HG03565 (cell line): ENCODE measurements around the gene KLHL3.
"Not testable (repeated sequence)": the region's sequence is repeated elsewhere in the genome, so short reads cannot be mapped to it uniquely, and the experiment has no call there.

Source experiments
- ATAC-seq: cut with Tn5 transposase; IDR thresholded peaks from one replicate; pipeline ENCODE4 v1.9.1; 2021; ENCODE audit warnings: mild to moderate bottlenecking, moderate library complexity; ENCODE audit not compliant: unreplicated experiment

KLHL3 gene

DNA sequence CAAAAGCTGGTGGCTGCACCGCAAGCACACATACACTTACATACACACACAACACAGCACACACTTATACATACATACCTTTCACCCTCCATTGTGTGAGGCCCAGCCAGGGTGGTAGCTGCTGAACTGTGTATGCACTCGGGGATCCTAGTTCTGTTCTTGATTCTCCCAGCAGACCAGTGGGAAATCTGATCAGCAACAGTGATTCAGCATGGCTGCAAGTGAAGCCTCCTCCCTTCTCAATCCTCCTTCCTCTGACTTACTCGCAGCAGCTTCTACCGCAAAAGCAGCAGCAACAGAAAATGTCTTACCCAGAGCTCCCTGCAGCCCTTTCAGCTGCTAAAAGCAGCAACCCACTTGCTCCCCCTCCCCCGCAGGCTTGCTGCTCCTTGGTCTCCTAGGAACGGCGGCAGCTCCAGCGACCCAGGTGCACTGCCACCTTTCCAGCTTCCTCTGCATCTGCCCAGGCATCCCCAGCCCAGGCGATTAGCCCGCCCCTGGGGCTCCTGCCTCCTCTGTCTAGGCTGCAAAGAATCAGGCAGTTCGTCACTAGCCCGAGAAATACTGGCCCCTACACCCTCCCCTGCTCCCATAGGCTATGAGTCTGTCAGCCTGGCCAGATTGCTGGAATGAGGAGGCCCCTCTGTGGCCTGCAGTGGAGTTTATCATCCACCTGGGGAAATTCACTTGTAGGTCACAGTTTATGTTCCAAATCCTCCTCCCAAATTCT, at the start of gene KLHL3:
Gene KLHL3, minus strand, starts transcription at position 535 of the 730 bp plus-strand sequence. Its CDS starts 443 bp downstream, at position 92.
- ATAC-seq, result peak; percentile 39

DNA sequence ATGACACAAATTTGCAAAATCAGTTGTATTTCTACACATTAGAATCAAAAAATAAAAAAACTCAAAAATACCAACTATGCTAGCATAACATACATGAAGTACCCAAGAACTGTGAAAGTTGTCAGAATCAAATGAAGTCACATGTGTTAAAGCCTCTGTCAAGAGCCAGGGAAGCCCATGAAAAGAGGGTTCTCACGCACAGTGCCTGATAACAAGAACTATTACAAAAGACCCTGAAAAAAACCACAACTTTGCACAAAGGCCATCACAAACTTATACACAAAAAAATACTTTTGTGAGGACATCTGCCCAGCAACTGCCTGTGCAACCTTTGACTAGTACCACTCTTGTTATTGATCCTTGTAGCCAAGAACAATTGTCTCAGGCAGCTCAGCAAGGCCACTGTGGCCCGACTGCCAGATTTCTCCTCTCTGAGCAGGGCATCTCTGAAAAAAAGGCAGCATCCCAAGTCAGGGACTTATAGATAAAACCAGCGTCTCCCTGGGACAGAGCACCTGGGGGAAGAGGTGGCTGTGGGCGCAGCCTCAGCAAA, 47.2 kb upstream of the KLHL3 start:
- ATAC-seq, result no peak

DNA sequence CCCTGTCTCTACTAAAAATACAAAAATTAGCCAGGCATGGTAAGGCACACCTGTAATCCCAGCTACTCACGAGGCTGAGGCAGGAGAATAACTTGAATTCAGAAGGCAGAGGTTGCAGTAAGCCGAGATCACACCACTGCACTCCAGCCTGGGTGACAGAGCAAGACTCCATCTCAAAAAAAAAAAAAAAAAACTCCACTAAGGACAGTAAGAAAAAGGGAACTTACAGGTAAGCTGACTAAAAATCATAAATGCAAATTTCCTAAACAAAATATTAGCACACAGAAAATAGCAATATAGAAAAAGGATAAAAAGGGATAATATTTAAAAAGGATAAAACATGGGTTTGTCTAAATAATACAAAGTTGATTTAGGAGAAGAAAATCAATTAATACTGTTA, 46.2 kb upstream of the KLHL3 start:
- ATAC-seq, result no peak

GRCh38 chr5:137778772-137779564, 43.1 kb upstream of the KLHL3 start:
- no peak for ATAC-seq

DNA sequence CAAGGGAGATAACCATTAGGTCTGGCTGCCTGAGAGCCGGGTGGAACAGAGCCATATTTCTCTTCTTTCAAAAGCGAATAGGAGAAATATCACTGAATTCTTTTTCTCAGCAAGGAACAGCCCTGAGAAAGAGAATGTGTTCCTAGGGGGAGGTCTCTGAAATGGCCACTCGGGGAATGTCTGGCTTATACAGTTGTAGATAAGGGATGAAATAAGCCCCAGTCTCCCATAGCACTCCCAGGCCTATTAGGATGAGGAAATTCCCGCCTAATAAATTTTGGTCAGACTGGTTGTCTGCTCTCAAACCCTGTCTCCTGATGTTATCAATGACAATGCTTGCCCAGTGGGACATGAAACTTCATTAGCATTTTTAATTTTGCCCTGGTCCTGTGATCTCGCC, 32.0 kb upstream of the KLHL3 start:
- ATAC-seq, result not testable (repeated sequence)

DNA sequence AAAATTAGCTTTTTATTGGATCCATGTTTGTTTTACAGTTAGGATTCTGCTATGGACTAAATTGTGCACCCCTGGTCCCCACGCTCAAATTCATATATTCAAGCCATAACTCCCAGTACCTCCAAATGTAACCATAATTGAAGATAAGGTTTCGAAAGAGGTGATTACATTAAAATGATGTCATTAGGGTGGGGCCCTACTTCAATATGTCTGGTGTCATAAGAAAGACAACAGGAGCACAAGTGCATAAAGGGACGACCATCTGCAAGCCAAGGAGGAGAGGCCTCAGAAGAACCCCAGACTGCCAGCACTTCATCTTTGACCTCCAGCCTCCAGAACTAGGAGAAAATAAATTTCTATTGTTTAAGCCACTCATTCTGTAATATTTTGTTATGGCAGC, 25.7 kb upstream of the KLHL3 start:
- no peak for ATAC-seq

DNA sequence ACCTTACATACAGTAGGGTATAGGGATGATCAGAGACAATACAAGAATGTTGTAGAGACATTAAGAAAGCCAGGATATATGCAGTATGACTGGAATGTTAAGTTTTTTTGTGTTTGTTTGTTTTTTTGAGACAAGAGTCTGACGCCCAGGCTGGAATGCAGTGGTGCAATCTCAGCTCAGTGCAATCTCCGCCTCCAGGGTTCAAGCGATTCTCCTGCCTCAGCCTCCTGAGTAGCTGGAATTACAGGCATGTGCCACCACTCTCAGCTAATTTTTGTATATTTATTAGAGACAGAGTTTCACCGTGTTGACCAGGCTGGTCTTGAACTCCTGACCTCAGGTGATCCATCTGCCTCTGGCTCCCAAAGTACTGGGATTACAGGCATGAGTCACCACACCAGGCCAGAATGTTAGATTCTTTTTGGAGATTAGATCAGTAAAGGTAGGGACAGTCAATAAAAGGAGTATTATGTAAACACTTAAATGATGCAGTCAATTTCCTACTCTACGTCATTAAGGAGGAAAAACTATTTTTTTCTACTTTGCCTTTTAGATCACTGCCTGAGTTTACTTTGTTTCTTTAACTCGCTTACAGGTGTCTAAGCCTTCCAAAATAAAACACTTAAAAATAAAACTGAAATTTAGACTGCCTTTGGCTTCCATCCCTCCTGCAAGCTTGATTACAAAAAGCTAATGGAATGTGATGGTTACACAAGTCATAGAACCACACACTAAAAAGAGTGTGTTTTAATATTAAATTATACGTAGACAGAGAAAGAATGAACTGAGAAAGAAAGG, 25.0 kb upstream of the KLHL3 start:
- ATAC-seq, result no peak

- ATAC-seq, result no peak
Measured at GRCh38 chr5:137760294-137760693, 24.4 kb upstream of the KLHL3 start.

DNA sequence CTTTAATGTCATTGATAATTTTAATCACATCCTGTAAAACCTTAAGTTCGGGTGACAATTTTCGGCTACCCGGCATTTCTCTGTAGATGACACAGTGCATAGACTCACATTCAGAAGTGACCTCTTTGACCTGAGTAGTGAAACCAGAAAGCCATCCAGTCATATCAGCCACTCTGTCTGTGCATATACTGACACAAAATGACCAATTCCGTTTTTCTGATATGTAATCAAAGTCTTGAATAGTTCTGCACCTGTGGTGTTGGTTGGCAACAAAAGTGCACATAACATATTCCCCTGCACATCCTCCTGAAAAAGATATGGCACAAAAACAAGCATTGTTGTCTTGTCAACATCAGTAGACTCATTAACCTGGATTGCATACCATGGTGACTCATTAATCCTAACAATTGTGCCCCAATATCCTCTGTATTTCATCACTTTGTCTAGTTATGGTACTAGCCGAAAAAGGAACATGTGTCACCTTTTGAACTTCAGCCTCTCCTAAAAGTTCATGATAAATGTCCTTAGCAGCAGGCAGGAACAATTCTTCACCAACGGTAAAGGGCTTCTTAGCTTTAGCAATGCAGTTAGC, 22.9 kb upstream of the KLHL3 start:
- ATAC-seq, result peak; percentile 47

DNA sequence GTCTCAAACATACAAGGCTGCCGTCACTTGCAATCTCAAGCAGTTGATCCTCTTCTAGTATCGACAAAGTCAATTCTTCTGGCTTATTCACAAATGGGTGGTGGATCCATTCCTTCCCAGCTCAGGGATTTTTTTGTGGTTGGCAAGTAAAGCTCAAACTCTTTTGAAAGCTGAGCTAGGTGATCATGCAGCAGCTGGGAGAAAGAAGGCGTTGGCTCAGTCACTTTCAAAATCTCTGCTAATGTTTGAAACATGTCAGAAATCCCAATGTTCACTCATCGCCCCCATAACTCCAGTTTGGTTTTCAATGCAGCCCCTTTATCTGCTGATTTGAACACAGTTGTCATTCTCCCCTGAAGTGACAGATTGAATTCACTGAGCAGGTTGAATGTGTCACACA, 22.2 kb upstream of the KLHL3 start:
- no peak for ATAC-seq

GRCh38 chr5:137757634-137758033, 21.7 kb upstream of the KLHL3 start:
- ATAC-seq, result no peak

DNA sequence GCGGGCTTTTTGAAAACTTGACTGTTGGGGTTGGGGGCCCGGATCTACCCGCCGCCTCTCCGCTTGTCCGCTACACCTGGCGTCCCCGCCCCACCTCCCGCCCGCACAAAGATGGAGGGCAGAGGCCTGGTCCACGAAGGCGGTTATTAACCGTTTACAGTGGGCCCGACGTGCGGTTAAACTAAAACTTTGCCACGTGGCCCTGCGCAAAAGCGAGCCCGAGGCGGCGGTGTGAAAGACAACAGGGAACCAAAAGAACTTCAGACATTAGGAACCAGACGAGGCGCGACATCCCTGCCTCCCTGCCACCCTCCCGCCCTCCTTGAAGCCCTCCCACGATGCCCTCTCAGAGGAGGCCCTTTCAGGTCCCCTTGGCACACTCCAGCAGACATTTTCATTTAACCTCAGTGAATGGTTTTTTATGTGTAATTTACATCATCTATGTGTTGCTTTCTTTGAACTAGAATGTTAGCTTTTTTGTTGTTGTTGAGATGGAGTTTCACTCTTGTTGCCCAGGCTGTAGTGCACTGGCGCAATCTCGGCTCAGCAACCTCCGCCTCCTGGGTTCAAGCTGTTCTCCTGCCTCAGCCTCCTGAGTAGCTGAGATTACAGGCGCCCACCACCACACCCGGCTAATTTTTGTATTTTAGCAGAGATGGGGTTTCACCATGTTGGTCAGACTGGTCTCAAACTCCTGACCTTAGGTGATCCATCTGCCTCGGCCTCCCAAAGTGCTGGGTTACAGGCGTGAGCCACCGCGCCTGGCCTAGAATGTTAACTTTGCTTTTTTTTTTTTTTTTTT, 19.3 kb upstream of the KLHL3 start:
- ATAC-seq, result no peak

DNA sequence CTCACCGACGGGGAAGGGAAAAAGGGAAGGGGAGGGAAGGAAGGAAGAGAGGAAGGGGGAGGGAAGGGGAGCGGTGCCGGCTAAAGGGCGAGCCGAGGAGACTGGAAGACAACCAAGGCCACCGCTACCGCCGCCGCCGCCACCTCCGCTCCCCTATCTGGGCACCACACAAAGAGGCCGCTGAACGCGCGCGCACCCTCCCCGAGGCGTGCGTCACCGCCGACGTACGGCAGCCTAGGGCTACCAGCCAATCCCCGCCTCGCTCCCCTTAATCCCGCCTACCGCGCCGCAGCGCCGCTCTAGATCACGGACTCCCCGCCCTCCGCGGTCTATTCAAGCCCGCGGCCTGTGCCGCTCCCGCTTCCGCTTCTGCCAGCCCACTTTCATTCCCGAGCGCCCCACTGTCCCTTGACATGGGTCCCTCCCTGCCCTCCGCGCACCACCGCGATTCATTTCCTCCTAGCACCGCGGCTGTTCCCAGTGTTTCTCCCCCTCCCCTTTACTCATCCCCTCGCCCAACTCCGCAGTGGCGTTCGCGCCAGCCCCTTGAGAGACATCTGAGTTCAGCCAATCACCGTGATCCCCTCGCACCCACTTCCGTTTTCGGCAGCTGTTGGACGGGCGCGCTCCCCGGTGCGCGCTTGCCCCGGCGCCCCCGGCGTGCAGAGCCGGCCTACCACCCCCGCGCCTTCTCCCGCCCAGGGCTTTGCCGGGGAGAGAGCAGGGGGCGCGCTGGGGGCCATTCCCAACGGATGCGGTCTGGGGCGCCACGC, 18.5 kb upstream of the KLHL3 start, which contains the start of gene HNRNPA0:
Gene HNRNPA0, minus strand, starts transcription at position 176 of the 773 bp plus-strand sequence. CDS start 297 bp downstream, outside the sequence.
- peak; percentile 71 for ATAC-seq

DNA sequence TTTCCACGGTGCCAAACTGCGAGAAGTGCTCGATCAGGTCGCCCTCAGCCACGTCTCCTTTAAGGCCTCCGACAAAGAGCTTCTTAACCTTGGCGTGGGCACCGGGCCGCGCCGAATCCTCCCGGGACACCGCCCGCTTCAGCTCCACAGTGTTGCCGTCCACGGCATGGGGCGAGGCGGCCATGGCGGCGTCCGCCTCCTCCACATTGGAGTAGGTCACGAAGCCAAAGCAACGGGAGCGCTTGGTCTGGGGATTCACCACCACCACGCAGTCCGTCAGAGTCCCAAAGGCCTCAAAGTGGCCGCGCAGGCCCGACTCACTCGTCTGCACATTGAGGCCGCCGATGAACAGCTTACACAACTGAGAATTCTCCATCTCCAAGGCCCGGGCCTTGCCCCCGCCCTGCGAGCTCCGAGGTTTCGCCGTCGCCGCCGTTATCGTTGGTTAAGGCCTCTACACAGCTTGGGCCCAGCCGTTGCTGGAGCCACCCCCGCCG, 17.9 kb upstream of the KLHL3 start:
- ATAC-seq, result peak; percentile 1

DNA sequence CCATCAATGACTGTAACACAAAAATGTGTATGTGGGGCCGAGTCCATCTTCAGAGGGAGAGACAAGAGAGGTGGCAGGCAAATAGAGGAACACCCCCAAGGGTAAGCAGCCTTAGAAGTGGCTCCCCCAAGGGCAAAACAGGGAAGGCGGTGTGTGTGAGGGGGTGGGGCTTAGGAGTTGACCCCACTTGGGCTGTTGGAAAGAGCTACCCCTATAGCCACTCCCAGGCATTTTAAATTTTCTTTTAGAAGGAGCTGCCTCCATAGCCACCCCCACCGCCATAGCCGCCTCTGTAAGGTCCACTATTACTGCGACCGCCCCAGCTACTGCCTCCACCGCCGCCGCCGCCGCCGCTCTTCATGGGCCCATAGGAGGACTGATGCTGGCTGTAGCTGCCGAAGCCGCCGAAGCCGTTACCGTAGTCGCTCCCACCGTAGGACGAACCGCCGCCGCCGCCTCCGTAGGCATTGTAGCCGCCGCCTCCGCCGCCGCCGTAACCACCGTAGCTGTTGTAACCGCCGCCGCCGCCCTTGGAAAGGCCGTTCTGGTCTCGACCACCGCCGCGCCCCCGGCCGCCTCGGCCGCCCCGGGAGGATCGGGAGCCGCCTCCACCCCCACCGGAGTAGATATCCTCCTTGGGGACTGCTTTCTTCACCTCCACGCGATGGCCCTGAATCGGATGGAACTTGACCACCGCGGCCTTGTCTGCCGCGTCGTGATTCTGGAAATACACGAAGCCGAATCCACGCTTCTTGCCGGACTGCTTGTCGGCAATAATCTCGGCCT, 17.2 kb upstream of the KLHL3 start:
- no peak for ATAC-seq

DNA sequence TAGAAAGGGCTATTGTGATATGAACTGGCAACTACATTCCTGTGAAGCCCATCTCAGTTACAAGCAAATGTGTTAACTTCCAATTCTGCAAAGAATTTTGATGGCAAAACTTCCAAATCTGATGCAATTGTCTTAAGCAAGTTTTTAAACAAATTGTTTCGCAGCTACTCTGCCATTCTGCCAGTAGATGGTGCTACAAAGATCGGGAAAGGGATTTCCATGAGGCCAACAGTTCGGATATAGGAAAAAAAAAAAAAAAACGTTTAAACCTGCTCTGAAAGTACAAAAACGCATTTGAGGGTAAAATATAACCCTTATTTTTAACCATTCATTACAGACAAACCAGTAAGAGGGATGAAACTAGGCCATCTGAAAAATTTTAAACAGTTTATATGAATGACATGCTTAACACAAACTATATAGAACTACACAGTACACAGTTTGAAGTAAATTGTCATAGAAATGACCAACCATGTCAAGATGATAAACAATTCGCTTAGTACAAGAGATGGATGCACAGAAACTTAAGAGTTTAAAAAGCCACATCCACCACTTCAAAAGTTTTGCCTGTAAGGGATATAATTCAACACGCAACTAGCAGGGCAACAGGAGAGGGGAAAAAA, 16.1 kb upstream of the KLHL3 start:
- no peak for ATAC-seq

DNA sequence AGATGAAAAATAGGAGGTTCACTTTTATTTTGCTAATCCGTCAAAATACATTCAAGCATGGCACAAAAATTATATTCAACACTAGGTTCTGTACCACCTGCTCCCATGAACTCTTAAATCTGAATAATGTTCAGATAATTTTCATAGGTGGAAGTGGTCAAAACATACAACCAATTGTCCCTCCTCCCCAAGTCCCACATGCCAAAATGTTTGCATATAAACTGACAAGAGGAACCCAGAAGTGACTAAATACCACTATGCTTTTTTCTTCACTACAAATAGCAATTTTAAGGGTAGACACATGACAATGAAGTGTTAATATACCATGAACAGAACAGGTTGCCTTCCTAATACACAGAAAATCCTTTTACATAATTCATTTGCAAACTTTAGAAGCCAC, 14.5 kb upstream of the KLHL3 start:
- no peak for ATAC-seq

GRCh38 chr5:137747848-137748247, 12.0 kb upstream of the KLHL3 start:
- no peak for ATAC-seq
